ENCODE data around the gene IRAK1. TPM values are rescaled to one million over a fixed set of nuclear protein-coding genes. Genes with fewer than 3 reads are reported as not detected.
A peak's percentile ranks its signal among the peaks of the same experiment; 100 is the strongest.

Gene IRAK1
- total and polyA plus RNA-seq, 11 donors: 22.0 to 89.3 (median 29.7) TPM

- TF ChIP-seq POLR2A (IDR thresholded peaks at IDR 0.05): no peak
- Histone ChIP-seq H3K27ac (no peak overlapping the region), H3K36me3 (peaks cover 0 to 56% (median 46%) of the 10 kb centered on the region in 9 donors), H3K9me3 (no peaks in the 10 kb centered on the region), H3K4me1 (peaks cover 0 to 49% (median 30%) of the 10 kb centered on the region in 12 donors), H3K27me3 (peaks cover 0 to 6% (median 0%) of the 10 kb centered on the region in 9 donors), H3K4me3 (no peak overlapping the region)
- ATAC-seq (no peak), DNase-seq (no peak)
- 85 to 90% (median 89%) methylated on average over 12 to 14 of the region's 14 CpGs for WGBS, 4 donors
- intact Hi-C loops (cut with DNase I): no loop called here
Measured at GRCh38 chrX:153964105-153964504, 55.6 kb downstream of the IRAK1 start.

GRCh38 chrX:153963546-153963945 lies 56.2 kb downstream of the IRAK1 start:
- WGBS, 4 donors: 90 to 97% (median 92%) methylated on average over 11 to 12 of the region's 12 CpGs; no CpG with 5 or more reads in 1 of the 4 donors
- H3K4me1 ChIP-seq: peaks cover 0 to 43% (median 25%) of the 10 kb centered on the region in 12 donors
- H3K9me3 ChIP-seq: no peaks in the 10 kb centered on the region
- TF ChIP-seq CTCF (IDR thresholded peaks at IDR 0.05) (no peak), POLR2A (IDR thresholded peaks at IDR 0.05) (no peak)
- no peak for DNase-seq
- H3K27ac ChIP-seq: peak overlapping the region in 1 of 12 donors; percentile 17
- intact Hi-C loops (cut with DNase I): no loop called here
- no peak for ATAC-seq
- peaks cover 0 to 6% (median 0%) of the 10 kb centered on the region in 9 donors for H3K27me3 ChIP-seq
- peaks cover 0 to 61% (median 52%) of the 10 kb centered on the region in 9 donors for H3K36me3 ChIP-seq
- H3K4me3 ChIP-seq: no peak overlapping the region

GRCh38 chrX:153961292-153961691 lies 58.4 kb downstream of the IRAK1 start:
- TF ChIP-seq POLR2A (IDR thresholded peaks at IDR 0.05) (no peak), CTCF (IDR thresholded peaks at IDR 0.05) (no peak)
- Histone ChIP-seq H3K4me1 (peaks cover 0 to 21% (median 8%) of the 10 kb centered on the region in 12 donors), H3K9me3 (no peaks in the 10 kb centered on the region), H3K27me3 (peaks cover 0 to 4% (median 0%) of the 10 kb centered on the region in 9 donors), H3K36me3 (peaks cover 0 to 84% (median 71%) of the 10 kb centered on the region in 9 donors), H3K27ac (no peak overlapping the region), H3K4me3 (no peak overlapping the region)
- 84 to 90% (median 88%) methylated on average over 11 of the region's 11 CpGs for WGBS, 4 donors
- ATAC-seq (no peak), DNase-seq (no peak)
- intact Hi-C loops (cut with DNase I): no loop called here

GRCh38 chrX:153960786-153961185 lies 58.9 kb downstream of the IRAK1 start:
- intact Hi-C loops (cut with DNase I): no loop called here
- H3K4me1 ChIP-seq: peaks cover 0 to 16% (median 3%) of the 10 kb centered on the region in 12 donors
- no peak overlapping the region for H3K27ac ChIP-seq
- DNase-seq (peak in 1 of 5 donors; percentile 18), ATAC-seq (no peak)
- H3K36me3 ChIP-seq: peaks cover 0 to 89% (median 77%) of the 10 kb centered on the region in 9 donors
- 92 to 95% (median 93%) methylated on average over 22 of the region's 22 CpGs for WGBS, 4 donors
- no peak overlapping the region for H3K4me3 ChIP-seq
- TF ChIP-seq POLR2A (IDR thresholded peaks at IDR 0.05): no peak
- TF ChIP-seq CTCF (IDR thresholded peaks at IDR 0.05): no peak
- H3K9me3 ChIP-seq: no peaks in the 10 kb centered on the region
- no peaks in the 10 kb centered on the region for H3K27me3 ChIP-seq

MicroRNA genes within 50 kb of the gene (microRNA counts, 767-probe panel; counts per million panel counts)
- microRNA hsa-miR-718: 0 to 71.6 counts per million in 2 donors

Small RNA genes within 50 kb of the gene (microRNA-seq; reads per million reads assigned to microRNA genes)
- gene MIR3202-1 (0 reads per million in 4 donors), gene MIR3202-2 (0 reads per million in 4 donors), gene MIR718 (0 reads per million in 4 donors)

Other genes with a start within 250 kb of the IRAK1 start
- 10 to 100 TPM; 31.9 to 49.7 (median 38.9) TPM for gene SRPK3, start 238.9 kb downstream of the IRAK1 start, total RNA-seq
- gene SRPK3, start 238.9 kb downstream of the IRAK1 start, polyA plus RNA-seq: 10 to 100 TPM in 1 of 2 donors, 1 to 10 TPM in 1; 8.8 to 39.8 TPM
- 100 to 1,000 TPM in 2 of 9 donors, 10 to 100 TPM in 7; 58.1 to 162 (median 71.2) TPM for gene IDH3G, start 225.5 kb downstream of the IRAK1 start, total RNA-seq
- gene IDH3G, start 225.5 kb downstream of the IRAK1 start, polyA plus RNA-seq: 10 to 100 TPM; 76.5 to 78.6 TPM
- gene SSR4, start 225.2 kb downstream of the IRAK1 start, total RNA-seq: 100 to 1,000 TPM; 119 to 225 (median 135) TPM
- 100 to 1,000 TPM; 306 to 307 TPM for gene SSR4, start 225.2 kb downstream of the IRAK1 start, polyA plus RNA-seq
- 1 to 10 TPM; 1.7 to 4.0 (median 2.4) TPM for gene PDZD4, start 189.4 kb downstream of the IRAK1 start, total RNA-seq
- gene PDZD4, start 189.4 kb downstream of the IRAK1 start, polyA plus RNA-seq: 1 to 10 TPM; 1.7 to 2.4 TPM
- gene L1CAM, start 133.7 kb downstream of the IRAK1 start, total RNA-seq: 10 to 100 TPM in 1 of 9 donors, 1 to 10 TPM in 7, under 1 TPM in 1; 0.99 to 11.0 (median 3.1) TPM
- 1 to 10 TPM; 1.3 to 1.8 TPM for gene L1CAM, start 133.7 kb downstream of the IRAK1 start, polyA plus RNA-seq
- gene AVPR2, start 115.2 kb downstream of the IRAK1 start, total RNA-seq: 10 to 100 TPM in 1 of 9 donors, 1 to 10 TPM in 8; 2.2 to 10.5 (median 3.0) TPM
- 1 to 10 TPM; 4.0 to 7.5 TPM for gene AVPR2, start 115.2 kb downstream of the IRAK1 start, polyA plus RNA-seq
- 10 to 100 TPM in 4 of 9 donors, 1 to 10 TPM in 5; 6.8 to 55.8 (median 9.5) TPM for gene ARHGAP4, start 93.6 kb downstream of the IRAK1 start, total RNA-seq
- 10 to 100 TPM; 15.9 to 25.1 TPM for gene ARHGAP4, start 93.6 kb downstream of the IRAK1 start, polyA plus RNA-seq
- gene NAA10, start 84.9 kb downstream of the IRAK1 start, total RNA-seq: 100 to 1,000 TPM in 2 of 9 donors, 10 to 100 TPM in 7; 52.5 to 112 (median 72.1) TPM
- 100 to 1,000 TPM; 120 to 221 TPM for gene NAA10, start 84.9 kb downstream of the IRAK1 start, polyA plus RNA-seq
- 10 to 100 TPM in 5 of 9 donors, 1 to 10 TPM in 4; 5.1 to 35.5 (median 10.2) TPM for gene RENBP, start 75.3 kb downstream of the IRAK1 start, total RNA-seq
- 1 to 10 TPM; 6.4 to 9.8 TPM for gene RENBP, start 75.3 kb downstream of the IRAK1 start, polyA plus RNA-seq
- gene HCFC1, start 48.1 kb downstream of the IRAK1 start, total RNA-seq: 10 to 100 TPM; 22.7 to 72.6 (median 34.8) TPM
- 10 to 100 TPM; 11.8 to 23.0 TPM for gene HCFC1, start 48.1 kb downstream of the IRAK1 start, polyA plus RNA-seq
- 10 to 100 TPM in 2 of 9 donors, 1 to 10 TPM in 7; 3.5 to 11.4 (median 8.3) TPM for gene TMEM187, start 47.1 kb downstream of the IRAK1 start, total RNA-seq
- gene TMEM187, start 47.1 kb downstream of the IRAK1 start, polyA plus RNA-seq: 1 to 10 TPM; 3.2 to 7.0 TPM
- gene MECP2, start 77.8 kb upstream of the IRAK1 start, total RNA-seq: 10 to 100 TPM; 24.6 to 83.3 (median 37.1) TPM
- gene MECP2, start 77.8 kb upstream of the IRAK1 start, polyA plus RNA-seq: 10 to 100 TPM; 22.7 to 28.6 TPM
- not detected for gene OPN1LW, start 124.3 kb upstream of the IRAK1 start, total RNA-seq
- gene OPN1LW, start 124.3 kb upstream of the IRAK1 start, polyA plus RNA-seq: not detected
- gene OPN1MW, start 162.7 kb upstream of the IRAK1 start, total RNA-seq: not detected
- not detected for gene OPN1MW, start 162.7 kb upstream of the IRAK1 start, polyA plus RNA-seq
- not detected for gene OPN1MW2, start 199.9 kb upstream of the IRAK1 start, total RNA-seq
- not detected for gene OPN1MW2, start 199.9 kb upstream of the IRAK1 start, polyA plus RNA-seq
- gene OPN1MW3, start 237.7 kb upstream of the IRAK1 start, total RNA-seq: not detected
- gene OPN1MW3, start 237.7 kb upstream of the IRAK1 start, polyA plus RNA-seq: not detected

Data from heart left ventricle (tissue), 16 donors.